DND-41 (cell line): ENCODE results near the gene COL13A1.

Experiments used
- ATAC-seq: fragments of 200-7000 bp; cut with Tn5 transposase; 3 replicates; pipeline ENCODE4 v1.9.1; 2021; ENCODE audit warnings: low read depth; ENCODE audit not compliant: insufficient read depth
- DNase-seq: peaks from one replicate; pipeline ENCODE4 v3.0.0-alpha.2; 2020
- H2AFZ ChIP-seq: 2 replicates; pipeline ENCODE4 v1.6.0; 2012; ENCODE audit warnings: low read depth, low read length
- H3K27ac ChIP-seq: 2 replicates; pipeline ENCODE4 v1.5.1; 2012; ENCODE audit warnings: low read length, inconsistent platforms
- H3K27me3 ChIP-seq: fragments of 200-600 bp; sonication (generic); 2 replicates; pipeline ENCODE4 v1.6.0; 2012; ENCODE audit warnings: low read length, mild to moderate bottlenecking, inconsistent platforms; ENCODE audit not compliant: insufficient read depth, poor library complexity
- H3K36me3 ChIP-seq: 2 replicates; pipeline ENCODE4 v1.5.1; 2012; ENCODE audit warnings: low read length, inconsistent platforms; ENCODE audit not compliant: insufficient read depth
- H3K4me1 ChIP-seq: 2 replicates; pipeline ENCODE4 v1.5.1; 2012; ENCODE audit warnings: mild to moderate bottlenecking, low read length; ENCODE audit not compliant: insufficient read depth
- H3K4me2 ChIP-seq: 2 replicates; pipeline ENCODE4 v1.6.0; 2012; ENCODE audit warnings: mild to moderate bottlenecking, moderate library complexity, low read length, inconsistent platforms; ENCODE audit not compliant: insufficient read depth
- H3K4me3 ChIP-seq, 2 experiments: fragments of 200-600 bp in 1 of 2; shearing (Covaris generic) in 1 of 2; 2 replicates each; pipeline ENCODE4 v1.5.1; 2012 to 2016; ENCODE audit warnings: inconsistent platforms in 2 of 2, low read length in 2 of 2, mild to moderate bottlenecking in 2 of 2, low read depth in 1 of 2, moderate library complexity in 1 of 2
- H3K79me2 ChIP-seq: 2 replicates; pipeline ENCODE4 v1.6.0; 2012; ENCODE audit warnings: low read length, inconsistent platforms; ENCODE audit not compliant: insufficient read depth
- H3K9ac ChIP-seq: 2 replicates; pipeline ENCODE4 v1.6.0; 2012; ENCODE audit warnings: low read depth, mild to moderate bottlenecking, inconsistent platforms, low read length, moderate library complexity
- H3K9me3 ChIP-seq: 2 replicates; pipeline ENCODE4 v1.5.1; 2012; ENCODE audit warnings: low read length, moderate library complexity, mild to moderate bottlenecking, inconsistent platforms; ENCODE audit not compliant: insufficient read depth, severe bottlenecking
- H4K20me1 ChIP-seq: 2 replicates; pipeline ENCODE4 v1.6.0; 2012; ENCODE audit warnings: low read length; ENCODE audit not compliant: insufficient read depth
- CTCF ChIP-seq: IDR thresholded peaks from 2 replicates; pipeline ENCODE4 v1.5.1; 2012; ENCODE audit warnings: borderline replicate concordance, low read length, moderate library complexity, mild to moderate bottlenecking; ENCODE audit not compliant: poor library complexity, severe bottlenecking; ENCODE audit errors: extremely low read depth
- EZH2 ChIP-seq: IDR thresholded peaks from 3 replicates; pipeline ENCODE4 v1.6.1; 2012; ENCODE audit warnings: borderline replicate concordance, low read depth, mild to moderate bottlenecking, moderate library complexity, low read length, inconsistent platforms; ENCODE audit not compliant: severe bottlenecking

The COL13A1 gene

GRCh38 chr10:69955211-69955805 lies 153.6 kb downstream of the COL13A1 start:
- Histone ChIP-seq H4K20me1 (peaks cover 2% of the 10 kb centered on the region; the same call in 1 of the 2 replicates), H3K27me3 (peaks cover 24% of the 10 kb centered on the region), H3K79me2 (no peaks in the 10 kb centered on the region), H3K4me2 (no peak overlapping the region), H3K4me3 (no peak overlapping the region), H3K4me1 (no peaks in the 10 kb centered on the region), H2AFZ (no peak overlapping the region), H3K9me3 (no peaks in the 10 kb centered on the region), H3K36me3 (no peaks in the 10 kb centered on the region), H3K9ac (no peak overlapping the region), H3K27ac (no peak overlapping the region)
- no peak for DNase-seq
- TF ChIP-seq EZH2 (no peak), CTCF (no peak)
- ATAC-seq = no peak

GRCh38 chr10:69955897-69956740 lies 154.4 kb downstream of the COL13A1 start:
- ATAC-seq (no peak), DNase-seq (no peak)
- no peak for TF ChIP-seq CTCF
- TF ChIP-seq EZH2 = no peak
- no peaks in the 10 kb centered on the region for H3K4me1 ChIP-seq
- no peak overlapping the region for H3K9ac ChIP-seq
- H3K9me3 ChIP-seq = no peaks in the 10 kb centered on the region
- no peaks in the 10 kb centered on the region for H3K36me3 ChIP-seq
- peaks cover 2% of the 10 kb centered on the region; the same call in 1 of the 2 replicates for H4K20me1 ChIP-seq
- no peak overlapping the region for H3K4me2 ChIP-seq
- H3K79me2 ChIP-seq = no peaks in the 10 kb centered on the region
- no peak overlapping the region for H2AFZ ChIP-seq
- no peak overlapping the region for H3K4me3 ChIP-seq
- no peak overlapping the region for H3K27ac ChIP-seq
- peaks cover 24% of the 10 kb centered on the region for H3K27me3 ChIP-seq

GRCh38 chr10:69956741-69957230 lies 155.1 kb downstream of the COL13A1 start:
- peaks cover 2% of the 10 kb centered on the region; the same call in 1 of the 2 replicates for H4K20me1 ChIP-seq
- DNase-seq (no peak), ATAC-seq (no peak)
- no peaks in the 10 kb centered on the region for H3K79me2 ChIP-seq
- no peak overlapping the region for H3K27ac ChIP-seq
- no peak overlapping the region for H2AFZ ChIP-seq
- no peaks in the 10 kb centered on the region for H3K36me3 ChIP-seq
- TF ChIP-seq EZH2 (no peak), CTCF (no peak)
- no peaks in the 10 kb centered on the region for H3K9me3 ChIP-seq
- no peaks in the 10 kb centered on the region for H3K4me1 ChIP-seq
- H3K4me3 ChIP-seq = no peak overlapping the region
- no peak overlapping the region for H3K9ac ChIP-seq
- no peak overlapping the region for H3K4me2 ChIP-seq
- peaks cover 27% of the 10 kb centered on the region for H3K27me3 ChIP-seq
